ENCODE results near the gene SGK1.
"Not testable (repeated sequence)": the region's sequence is repeated elsewhere in the genome, so short reads cannot be mapped to it uniquely, and the experiment has no call there.

Gene SGK1

GRCh38 chr6:134258849-134259306 is 59.0 kb downstream of the SGK1 start:
- no peak for DNase-seq (ENCODE audit: low read depth)
- no peak for TF ChIP-seq CTCF (IDR thresholded peaks at IDR 0.05; ENCODE audit: insufficient read depth, low read depth, low read length, missing control alignments)
- H3K4me3 ChIP-seq (ENCODE audit: low read depth, low read length), result no peak overlapping the region

GRCh38 chr6:134257516-134257915 is 60.4 kb downstream of the SGK1 start:
- no peak for DNase-seq (ENCODE audit: low read depth)
- no peak for TF ChIP-seq CTCF (IDR thresholded peaks at IDR 0.05; ENCODE audit: insufficient read depth, low read depth, low read length, missing control alignments)
- no peak overlapping the region for H3K4me3 ChIP-seq (ENCODE audit: low read depth, low read length)

GRCh38 chr6:134256862-134257261 is 61.0 kb downstream of the SGK1 start:
- DNase-seq (ENCODE audit: low read depth), result no peak
- H3K4me3 ChIP-seq (ENCODE audit: low read depth, low read length), result no peak overlapping the region
- TF ChIP-seq CTCF (IDR thresholded peaks at IDR 0.05; ENCODE audit: insufficient read depth, low read depth, low read length, missing control alignments), result no peak

- not testable (repeated sequence) for H3K4me3 ChIP-seq (ENCODE audit: low read depth, low read length); DNase-seq (ENCODE audit: low read depth)
These were observed 62.6 kb downstream of the SGK1 start for GRCh38 chr6:134255280-134255679.

- no peak overlapping the region for H3K4me3 ChIP-seq (ENCODE audit: low read depth, low read length)
- TF ChIP-seq CTCF (IDR thresholded peaks at IDR 0.05; ENCODE audit: insufficient read depth, low read depth, low read length, missing control alignments), result no peak
- DNase-seq (ENCODE audit: low read depth), result no peak
These were observed 63.8 kb downstream of the SGK1 start for GRCh38 chr6:134254118-134254517.

GRCh38 chr6:134253681-134254080 is 64.2 kb downstream of the SGK1 start:
- TF ChIP-seq CTCF (IDR thresholded peaks at IDR 0.05; ENCODE audit: insufficient read depth, low read depth, low read length, missing control alignments), result no peak
- no peak overlapping the region for H3K4me3 ChIP-seq (ENCODE audit: low read depth, low read length)
- no peak for DNase-seq (ENCODE audit: low read depth)

GRCh38 chr6:134251320-134251719 is 66.6 kb downstream of the SGK1 start:
- TF ChIP-seq CTCF (IDR thresholded peaks at IDR 0.05; ENCODE audit: insufficient read depth, low read depth, low read length, missing control alignments), result no peak
- no peak for DNase-seq (ENCODE audit: low read depth)
- H3K4me3 ChIP-seq (ENCODE audit: low read depth, low read length), result no peak overlapping the region

All from GM12865 (cell line).